ENCODE measurements around the gene TRDN.
"Not testable (repeated sequence)": the region's sequence is repeated elsewhere in the genome, so short reads cannot be mapped to it uniquely, and the experiment has no call there.

The TRDN gene

GRCh38 chr6:123316733-123317323, 319.9 kb downstream of the TRDN start:
- ATAC-seq, result no peak

GRCh38 chr6:123314459-123314858, 322.3 kb downstream of the TRDN start:
- ATAC-seq, result not testable (repeated sequence)
- peak; percentile 64 for TF ChIP-seq ZNF8 (CRISPR knock-in tag; IDR thresholded peaks at IDR 0.05)

More at GRCh38 chr6:123316733-123317323, 319.9 kb downstream of the TRDN start:
- TF ChIP-seq RARB (CRISPR knock-in tag; IDR thresholded peaks at IDR 0.05) (no peak), POU6F1 (CRISPR knock-in tag; IDR thresholded peaks at IDR 0.05; ENCODE audit: borderline replicate concordance, low read depth) (no peak), ZNF70 (CRISPR knock-in tag; IDR thresholded peaks at IDR 0.05) (no peak), TCF4 (CRISPR knock-in tag; IDR thresholded peaks at IDR 0.05; ENCODE audit: borderline replicate concordance) (no peak), ZFP30 (CRISPR knock-in tag; IDR thresholded peaks at IDR 0.05) (no peak), ZFP3 (CRISPR knock-in tag; IDR thresholded peaks at IDR 0.05) (no peak), ZC3H10 (CRISPR knock-in tag; IDR thresholded peaks at IDR 0.05) (no peak), ESRRG (CRISPR knock-in tag; IDR thresholded peaks at IDR 0.05) (no peak), CSRNP3 (CRISPR knock-in tag; IDR thresholded peaks at IDR 0.05) (no peak), PPARA (CRISPR knock-in tag; IDR thresholded peaks at IDR 0.05; ENCODE audit: borderline replicate concordance) (no peak), OSR1 (CRISPR knock-in tag; IDR thresholded peaks at IDR 0.05) (no peak), ARNTL (CRISPR knock-in tag; IDR thresholded peaks at IDR 0.05; ENCODE audit: borderline replicate concordance, low read depth) (no peak), TOX (CRISPR knock-in tag; IDR thresholded peaks at IDR 0.05; ENCODE audit: borderline replicate concordance) (no peak), CSDC2 (CRISPR knock-in tag; IDR thresholded peaks at IDR 0.05) (no peak), CREB5 (CRISPR knock-in tag; IDR thresholded peaks at IDR 0.05; ENCODE audit: low read depth) (no peak), ZNF8 (CRISPR knock-in tag; IDR thresholded peaks at IDR 0.05) (no peak), GLIS3 (CRISPR knock-in tag; IDR thresholded peaks at IDR 0.05) (no peak)

GRCh38 chr6:123309130-123309529, 327.6 kb downstream of the TRDN start:
- TF ChIP-seq CSDC2 (CRISPR knock-in tag; IDR thresholded peaks at IDR 0.05) (no peak), ZNF8 (CRISPR knock-in tag; IDR thresholded peaks at IDR 0.05) (no peak), TOX (CRISPR knock-in tag; IDR thresholded peaks at IDR 0.05; ENCODE audit: borderline replicate concordance) (no peak), RARB (CRISPR knock-in tag; IDR thresholded peaks at IDR 0.05) (no peak), GLIS3 (CRISPR knock-in tag; IDR thresholded peaks at IDR 0.05) (no peak), ZNF565 (CRISPR knock-in tag; conservative IDR thresholded peaks at IDR 0.05; ENCODE audit: low read depth) (no peak), PPARA (CRISPR knock-in tag; IDR thresholded peaks at IDR 0.05; ENCODE audit: borderline replicate concordance) (no peak), ESRRG (CRISPR knock-in tag; IDR thresholded peaks at IDR 0.05) (no peak), ZFP3 (CRISPR knock-in tag; IDR thresholded peaks at IDR 0.05) (no peak), OSR1 (CRISPR knock-in tag; IDR thresholded peaks at IDR 0.05) (no peak), BACH2 (CRISPR knock-in tag; IDR thresholded peaks at IDR 0.05; ENCODE audit: borderline replicate concordance) (no peak), CREB5 (CRISPR knock-in tag; IDR thresholded peaks at IDR 0.05; ENCODE audit: low read depth) (no peak), ZNF70 (CRISPR knock-in tag; IDR thresholded peaks at IDR 0.05) (no peak), SNAI2 (CRISPR knock-in tag; IDR thresholded peaks at IDR 0.05) (no peak), ISL1 (CRISPR knock-in tag; IDR thresholded peaks at IDR 0.05) (no peak), ARNTL (CRISPR knock-in tag; IDR thresholded peaks at IDR 0.05; ENCODE audit: borderline replicate concordance, low read depth) (no peak), TSHZ2 (CRISPR knock-in tag; IDR thresholded peaks at IDR 0.05) (no peak), CSRNP3 (CRISPR knock-in tag; IDR thresholded peaks at IDR 0.05) (no peak), ZC3H10 (CRISPR knock-in tag; IDR thresholded peaks at IDR 0.05) (no peak), TCF4 (CRISPR knock-in tag; IDR thresholded peaks at IDR 0.05; ENCODE audit: borderline replicate concordance) (no peak)
- no peak for ATAC-seq

All from SK-N-SH treated with all-trans-retinoic acid at 6 μM for 48 hours (cell line).